H9 (cell line): ENCODE measurements around the gene STK10. TPM values are rescaled to one million over a fixed set of nuclear protein-coding genes. Genes with fewer than 3 reads are reported as not detected.

Source experiments
- DNase-seq: peaks from one replicate; pipeline ENCODE4 v3.0.0-alpha.2; 2017
- H2AFZ ChIP-seq: one replicate; pipeline ENCODE4 v1.6.1; 2013; ENCODE audit warnings: mild to moderate bottlenecking, low read length, control low read depth, moderate library complexity
- H2AK5ac ChIP-seq: 2 replicates; pipeline ENCODE4 v1.6.1; 2013; ENCODE audit warnings: low read length, control low read depth, mixed read lengths; ENCODE audit not compliant: insufficient read length
- H2BK120ac ChIP-seq: one replicate; pipeline ENCODE4 v1.6.1; 2013; ENCODE audit warnings: low read depth, mild to moderate bottlenecking, low read length, control low read depth, inconsistent platforms; ENCODE audit not compliant: poor library complexity, severe bottlenecking
- H2BK12ac ChIP-seq: 2 replicates; pipeline ENCODE4 v1.6.1; 2013; ENCODE audit warnings: low read length, control low read depth, mixed read lengths, low read depth; ENCODE audit not compliant: insufficient read length
- H2BK15ac ChIP-seq: 2 replicates; pipeline ENCODE4 v1.6.1; 2013; ENCODE audit warnings: low read depth, low read length, control low read depth
- H2BK20ac ChIP-seq: one replicate; pipeline ENCODE4 v1.6.1; 2013; ENCODE audit warnings: low read depth, mild to moderate bottlenecking, low read length, control low read depth, inconsistent platforms; ENCODE audit not compliant: poor library complexity, severe bottlenecking
- H2BK5ac ChIP-seq: 2 replicates; pipeline ENCODE4 v1.6.1; 2013; ENCODE audit warnings: low read length, control low read depth, mixed read lengths; ENCODE audit not compliant: insufficient read length
- H3K14ac ChIP-seq: 2 replicates; pipeline ENCODE4 v1.6.1; 2013; ENCODE audit warnings: low read length, control low read depth; ENCODE audit not compliant: insufficient read depth
- H3K18ac ChIP-seq: 2 replicates; pipeline ENCODE4 v1.6.1; 2013; ENCODE audit warnings: low read depth, mild to moderate bottlenecking, mixed read lengths, low read length, control low read depth; ENCODE audit not compliant: insufficient read length
- H3K23ac ChIP-seq: 2 replicates; pipeline ENCODE4 v1.6.1; 2013; ENCODE audit warnings: low read length, control low read depth, mixed read lengths, low read depth; ENCODE audit not compliant: insufficient read length
- H3K23me2 ChIP-seq: 2 replicates; pipeline ENCODE4 v1.6.1; 2013; ENCODE audit warnings: low read depth, mild to moderate bottlenecking, mixed read lengths, low read length, control low read depth; ENCODE audit not compliant: insufficient read length, poor library complexity, severe bottlenecking
- H3K27ac ChIP-seq: 2 replicates; pipeline ENCODE4 v1.5.1; 2013; ENCODE audit warnings: low read length, control low read depth, mixed read lengths, low read depth; ENCODE audit not compliant: insufficient read length
- H3K27me3 ChIP-seq: 2 replicates; pipeline ENCODE4 v1.6.1; 2013; ENCODE audit warnings: low read length, control low read depth, inconsistent platforms; ENCODE audit not compliant: insufficient read depth
- H3K4ac ChIP-seq: 2 replicates; pipeline ENCODE4 v1.6.1; 2013; ENCODE audit warnings: low read depth, mild to moderate bottlenecking, control low read depth, inconsistent platforms, low read length, moderate library complexity
- H3K4me1 ChIP-seq: 2 replicates; pipeline ENCODE4 v1.6.1; 2013; ENCODE audit warnings: low read length, control low read depth, inconsistent platforms; ENCODE audit not compliant: insufficient read depth
- H3K4me2 ChIP-seq: 2 replicates; pipeline ENCODE4 v1.6.1; 2013; ENCODE audit warnings: low read length, control low read depth, mixed read lengths; ENCODE audit not compliant: insufficient read length, insufficient read depth
- H3K56ac ChIP-seq: 2 replicates; pipeline ENCODE4 v1.6.1; 2013; ENCODE audit warnings: low read depth, mild to moderate bottlenecking, mixed read lengths, low read length, control low read depth; ENCODE audit not compliant: insufficient read length
- H3K79me1 ChIP-seq: 2 replicates; pipeline ENCODE4 v1.6.1; 2013; ENCODE audit warnings: low read depth, mild to moderate bottlenecking, moderate library complexity, low read length, control low read depth, inconsistent platforms; ENCODE audit not compliant: insufficient read depth, poor library complexity, severe bottlenecking
- H3K79me2 ChIP-seq: 2 replicates; pipeline ENCODE4 v1.6.1; 2013; ENCODE audit warnings: low read length, control low read depth, inconsistent platforms; ENCODE audit not compliant: insufficient read depth
- H3K9ac ChIP-seq: 2 replicates; pipeline ENCODE4 v1.6.1; 2013; ENCODE audit warnings: low read length, control low read depth, mixed read lengths; ENCODE audit not compliant: insufficient read length; ENCODE audit errors: extremely low read depth
- H3K9me3 ChIP-seq: one replicate; pipeline ENCODE4 v1.6.1; 2013; ENCODE audit warnings: low read depth, low read length, inconsistent platforms; ENCODE audit not compliant: control insufficient read depth
- H3T11ph ChIP-seq: one replicate; pipeline ENCODE4 v1.6.1; 2013; ENCODE audit warnings: mild to moderate bottlenecking, low read length, control low read depth, inconsistent platforms
- H4K20me1 ChIP-seq: one replicate; pipeline ENCODE4 v1.6.1; 2013; ENCODE audit not compliant: control insufficient read depth, insufficient read length, insufficient read depth
- H4K5ac ChIP-seq: 2 replicates; pipeline ENCODE4 v1.6.1; 2013; ENCODE audit warnings: low read depth, mild to moderate bottlenecking, mixed read lengths, low read length, control low read depth; ENCODE audit not compliant: insufficient read length
- H4K8ac ChIP-seq: replicated peaks from 2 replicates; pipeline ENCODE4 v1.6.1; 2013; ENCODE audit warnings: low read length, control low read depth, mixed read lengths, low read depth; ENCODE audit not compliant: insufficient read length
- H4K91ac ChIP-seq: 2 replicates; pipeline ENCODE4 v1.6.1; 2013; ENCODE audit warnings: low read depth, mild to moderate bottlenecking, moderate library complexity, mixed read lengths, low read length, control low read depth; ENCODE audit not compliant: insufficient read length
- H3K27ac Mint-ChIP-seq, 3 experiments: 2 replicates in 2 of 3; 3 replicates in 1 of 3; pipeline ENCODE4 v1.8.0; 2020 to 2021; ENCODE audit warnings: mixed read lengths in 3 of 3, mild to moderate bottlenecking in 1 of 3, moderate library complexity in 1 of 3
- H3K27me3 Mint-ChIP-seq: 2 replicates; pipeline ENCODE4 v1.8.0; 2021; ENCODE audit warnings: low read depth, mild to moderate bottlenecking, moderate library complexity, mixed read lengths
- H3K36me3 Mint-ChIP-seq, 3 experiments: 2 replicates in 2 of 3; 3 replicates in 1 of 3; pipeline ENCODE4 v1.8.0; 2020 to 2021; ENCODE audit warnings: low read depth in 3 of 3, mixed read lengths in 3 of 3; ENCODE audit not compliant: insufficient read depth in 1 of 3
- H3K4me1 Mint-ChIP-seq, 2 experiments: 2 replicates each; pipeline ENCODE4 v1.8.0; 2020; ENCODE audit warnings: mixed read lengths in 2 of 2
- H3K4me3 Mint-ChIP-seq, 2 experiments: 2 replicates in 1 of 2; 3 replicates in 1 of 2; pipeline ENCODE4 v1.8.0; 2020 to 2021; ENCODE audit warnings: mild to moderate bottlenecking in 2 of 2, mixed read lengths in 2 of 2, moderate library complexity in 1 of 2
- H3K9me3 Mint-ChIP-seq, 2 experiments: 2 replicates in 1 of 2; 3 replicates in 1 of 2; pipeline ENCODE4 v1.8.0; 2020; ENCODE audit warnings: mild to moderate bottlenecking in 2 of 2, mixed read lengths in 2 of 2, moderate library complexity in 1 of 2
- WGBS: extraction: QIAGEN DNeasy Blood & Tissue Kit; methylation state at CpG from one replicate; pipeline ENCODE4 v1.1.7; 2013; ENCODE audit warnings: missing lambda C conversion rate, low lambda C conversion rate, mixed read lengths; ENCODE audit not compliant: insufficient read length; ENCODE audit errors: extremely low coverage; 5-methylcytosine and 5-hydroxymethylcytosine counted together
- total RNA-seq: library from RNA; stranded (reverse); gene quantifications from 2 replicates; pipeline ENCODE4 v1.2.1, GENCODE V29; 2021
- TF ChIP-seq, protein P1 (sequence below): fragments of 200-600 bp; sonication (generic); conservative IDR thresholded peaks from 3 replicates; pipeline ENCODE4 v1.8.0; 2021; ENCODE audit warnings: antibody characterized with exemption, mild to moderate bottlenecking

STK10 gene
- total RNA-seq, 1 experiment from 2014 or later, result 14.6 TPM

DNA sequence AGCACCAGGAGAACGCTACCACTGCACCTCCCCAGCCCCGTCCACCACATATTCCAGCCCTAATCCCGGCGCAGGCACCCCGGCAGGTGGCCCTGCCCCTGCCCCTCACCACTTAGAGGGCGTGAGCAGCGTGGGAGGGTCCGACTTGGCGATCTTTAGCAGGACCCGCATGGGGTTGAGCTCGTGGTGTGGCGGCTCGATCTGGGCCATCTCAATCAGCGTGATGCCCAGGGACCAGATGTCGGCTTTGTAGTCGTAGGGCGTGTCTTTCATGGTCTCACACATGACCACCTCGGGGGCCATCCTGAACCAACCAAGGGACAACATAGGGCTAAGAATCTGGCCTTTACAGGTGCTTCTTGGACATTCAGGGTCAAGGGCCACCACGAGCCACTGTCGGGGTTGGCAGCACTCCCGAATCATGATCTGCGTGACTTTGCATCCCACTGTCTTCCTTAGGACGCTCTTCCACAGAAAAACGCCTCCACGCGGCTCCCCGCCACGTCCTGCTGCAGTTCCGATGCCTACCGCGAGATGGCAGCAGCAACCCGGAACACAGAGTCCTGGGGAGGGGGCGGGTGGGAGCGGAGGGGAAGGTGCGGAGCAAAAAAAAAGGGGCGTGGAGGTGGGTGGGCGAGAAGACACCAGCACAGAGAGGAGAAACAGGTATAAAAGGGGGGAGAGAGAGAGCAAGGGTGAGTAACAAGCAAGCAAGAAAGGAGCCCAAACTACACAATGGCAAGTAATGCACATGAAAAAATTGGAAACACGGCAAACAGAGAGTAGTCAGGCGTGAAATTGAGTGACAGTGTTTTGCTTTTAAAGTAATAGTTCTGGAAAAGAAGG, 81.3 kb downstream of the STK10 start:
- no peak overlapping the region for H3K23ac ChIP-seq
- Mint-ChIP-seq H3K27ac (no peak overlapping the region), H3K4me3 (peak overlapping the region in 1 of 2 experiments; percentile 24; a peak in 1 of 5 replicates), H3K36me3 (peaks cover 4 to 8% (median 6%) of the 10 kb centered on the region in 3 experiments; a peak in 4 of 7 replicates), H3K27me3 (no peaks in the 10 kb centered on the region), H3K4me1 (peaks cover 51 to 53% of the 10 kb centered on the region in 2 experiments), H3K9me3 (no peaks in the 10 kb centered on the region)
- peak; percentile 70 for DNase-seq
- H2BK20ac ChIP-seq, result no peak overlapping the region
- no peak overlapping the region for H3K9ac ChIP-seq
- H3K23me2 ChIP-seq, result no peaks in the 10 kb centered on the region
- H4K5ac ChIP-seq, result no peak overlapping the region
- no peak overlapping the region for H4K91ac ChIP-seq
- H3K4ac ChIP-seq, result no peak overlapping the region
- no peak overlapping the region for H2BK120ac ChIP-seq
- H3K27ac ChIP-seq, result no peak overlapping the region
- H3K27me3 ChIP-seq, result no peaks in the 10 kb centered on the region
- no peaks in the 10 kb centered on the region for H3K9me3 ChIP-seq
- no peaks in the 10 kb centered on the region for H3K79me1 ChIP-seq
- no peak overlapping the region for H2AFZ ChIP-seq
- H3K56ac ChIP-seq, result no peak overlapping the region
- H3K14ac ChIP-seq, result no peak overlapping the region
- H3K79me2 ChIP-seq, result no peaks in the 10 kb centered on the region
- H4K20me1 ChIP-seq, result no peaks in the 10 kb centered on the region
- no peak overlapping the region for H3K18ac ChIP-seq
- WGBS, result no CpG with 5 or more reads among the region's 39 CpGs
- H2AK5ac ChIP-seq, result no peak overlapping the region
- peak overlapping the region; percentile 18 for H3K4me2 ChIP-seq
- no peak overlapping the region for H4K8ac ChIP-seq
- TF ChIP-seq, protein P1, sequence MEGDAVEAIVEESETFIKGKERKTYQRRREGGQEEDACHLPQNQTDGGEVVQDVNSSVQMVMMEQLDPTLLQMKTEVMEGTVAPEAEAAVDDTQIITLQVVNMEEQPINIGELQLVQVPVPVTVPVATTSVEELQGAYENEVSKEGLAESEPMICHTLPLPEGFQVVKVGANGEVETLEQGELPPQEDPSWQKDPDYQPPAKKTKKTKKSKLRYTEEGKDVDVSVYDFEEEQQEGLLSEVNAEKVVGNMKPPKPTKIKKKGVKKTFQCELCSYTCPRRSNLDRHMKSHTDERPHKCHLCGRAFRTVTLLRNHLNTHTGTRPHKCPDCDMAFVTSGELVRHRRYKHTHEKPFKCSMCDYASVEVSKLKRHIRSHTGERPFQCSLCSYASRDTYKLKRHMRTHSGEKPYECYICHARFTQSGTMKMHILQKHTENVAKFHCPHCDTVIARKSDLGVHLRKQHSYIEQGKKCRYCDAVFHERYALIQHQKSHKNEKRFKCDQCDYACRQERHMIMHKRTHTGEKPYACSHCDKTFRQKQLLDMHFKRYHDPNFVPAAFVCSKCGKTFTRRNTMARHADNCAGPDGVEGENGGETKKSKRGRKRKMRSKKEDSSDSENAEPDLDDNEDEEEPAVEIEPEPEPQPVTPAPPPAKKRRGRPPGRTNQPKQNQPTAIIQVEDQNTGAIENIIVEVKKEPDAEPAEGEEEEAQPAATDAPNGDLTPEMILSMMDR, result peak; percentile 90
- no peak overlapping the region for H2BK15ac ChIP-seq
- no peak overlapping the region for H2BK12ac ChIP-seq
- no peak overlapping the region for H2BK5ac ChIP-seq
- peaks cover 8% of the 10 kb centered on the region; the same call in 1 of the 2 replicates for H3K4me1 ChIP-seq
- no peak overlapping the region for H3T11ph ChIP-seq
